Measurements from ENCODE around the gene NKX2-3. TPM values are rescaled to one million over a fixed set of nuclear protein-coding genes. Genes with fewer than 3 reads are reported as not detected.

The NKX2-3 gene
- total and polyA plus RNA-seq, 2 experiments from 2014 or later, result not detected

GRCh38 chr10:99564361-99564760, 31.6 kb downstream of the NKX2-3 start:
- H3K27me3 ChIP-seq, result no peaks in the 10 kb centered on the region
- H3K4me1 ChIP-seq (ENCODE audit: low read depth), result no peaks in the 10 kb centered on the region
- no peak overlapping the region for H3K4me3 ChIP-seq
- no peak for DNase-seq (ENCODE audit: low read depth in 1 of 2, low spot score in 1 of 2)
- no peak overlapping the region for H3K27ac ChIP-seq
- H3K36me3 ChIP-seq, result no peaks in the 10 kb centered on the region
- H3K9me3 ChIP-seq (ENCODE audit: low read depth), result no peaks in the 10 kb centered on the region
- TF ChIP-seq CTCF (IDR thresholded peaks at IDR 0.05; ENCODE audit: low read depth, low read length), result no peak

GRCh38 chr10:99565166-99565565, 32.4 kb downstream of the NKX2-3 start:
- no peaks in the 10 kb centered on the region for H3K4me1 ChIP-seq (ENCODE audit: low read depth)
- no peak for DNase-seq (ENCODE audit: low read depth in 1 of 2, low spot score in 1 of 2)

GRCh38 chr10:99569253-99569939, 36.7 kb downstream of the NKX2-3 start:
- TF ChIP-seq CTCF (IDR thresholded peaks at IDR 0.05; ENCODE audit: low read depth, low read length), result no peak
- no peak for DNase-seq (ENCODE audit: low read depth in 1 of 2, low spot score in 1 of 2)

More at GRCh38 chr10:99565166-99565565, 32.4 kb downstream of the NKX2-3 start:
- Histone ChIP-seq H3K27me3 (no peaks in the 10 kb centered on the region), H3K36me3 (no peaks in the 10 kb centered on the region), H3K27ac (no peak overlapping the region), H3K9me3 (ENCODE audit: low read depth) (no peaks in the 10 kb centered on the region), H3K4me3 (no peak overlapping the region)
- no peak for TF ChIP-seq CTCF (IDR thresholded peaks at IDR 0.05; ENCODE audit: low read depth, low read length)

GRCh38 chr10:99569961-99570360, 37.2 kb downstream of the NKX2-3 start:
- no peak for TF ChIP-seq CTCF (IDR thresholded peaks at IDR 0.05; ENCODE audit: low read depth, low read length)
- Histone ChIP-seq H3K27ac (no peak overlapping the region), H3K36me3 (no peaks in the 10 kb centered on the region), H3K9me3 (ENCODE audit: low read depth) (no peaks in the 10 kb centered on the region), H3K27me3 (no peaks in the 10 kb centered on the region), H3K4me3 (no peak overlapping the region), H3K4me1 (ENCODE audit: low read depth) (no peaks in the 10 kb centered on the region)
- DNase-seq (ENCODE audit: low read depth in 1 of 2, low spot score in 1 of 2), result no peak

More at GRCh38 chr10:99569253-99569939, 36.7 kb downstream of the NKX2-3 start:
- no peaks in the 10 kb centered on the region for H3K36me3 ChIP-seq
- no peaks in the 10 kb centered on the region for H3K9me3 ChIP-seq (ENCODE audit: low read depth)
- H3K27ac ChIP-seq, result no peak overlapping the region
- H3K4me3 ChIP-seq, result no peak overlapping the region
- H3K27me3 ChIP-seq, result no peaks in the 10 kb centered on the region
- H3K4me1 ChIP-seq (ENCODE audit: low read depth), result no peaks in the 10 kb centered on the region

- TF ChIP-seq CTCF (IDR thresholded peaks at IDR 0.05; ENCODE audit: low read depth, low read length), result no peak
Measured at GRCh38 chr10:99571816-99572215, 39.1 kb downstream of the NKX2-3 start.

More at GRCh38 chr10:99571816-99572215, 39.1 kb downstream of the NKX2-3 start:
- Histone ChIP-seq H3K27ac (no peak overlapping the region), H3K4me3 (no peak overlapping the region), H3K4me1 (ENCODE audit: low read depth) (no peaks in the 10 kb centered on the region), H3K9me3 (ENCODE audit: low read depth) (no peaks in the 10 kb centered on the region), H3K27me3 (no peaks in the 10 kb centered on the region), H3K36me3 (no peaks in the 10 kb centered on the region)
- DNase-seq (ENCODE audit: low read depth in 1 of 2, low spot score in 1 of 2), result no peak

Measured in cardiac muscle cell (in vitro differentiated cells and primary cell).